Activated CD8-positive, alpha-beta memory T cell treated with anti-CD3 and anti-CD28 coated beads, Interleukin-2, amount 50 U/mL, for 24 hours (primary cell): ENCODE measurements around the gene MRPS6.

Source experiments
- DNase-seq: peaks from one replicate; pipeline ENCODE4 v3.0.0-alpha.2; 2020; ENCODE audit errors: extremely low read depth

MRPS6 gene

DNA sequence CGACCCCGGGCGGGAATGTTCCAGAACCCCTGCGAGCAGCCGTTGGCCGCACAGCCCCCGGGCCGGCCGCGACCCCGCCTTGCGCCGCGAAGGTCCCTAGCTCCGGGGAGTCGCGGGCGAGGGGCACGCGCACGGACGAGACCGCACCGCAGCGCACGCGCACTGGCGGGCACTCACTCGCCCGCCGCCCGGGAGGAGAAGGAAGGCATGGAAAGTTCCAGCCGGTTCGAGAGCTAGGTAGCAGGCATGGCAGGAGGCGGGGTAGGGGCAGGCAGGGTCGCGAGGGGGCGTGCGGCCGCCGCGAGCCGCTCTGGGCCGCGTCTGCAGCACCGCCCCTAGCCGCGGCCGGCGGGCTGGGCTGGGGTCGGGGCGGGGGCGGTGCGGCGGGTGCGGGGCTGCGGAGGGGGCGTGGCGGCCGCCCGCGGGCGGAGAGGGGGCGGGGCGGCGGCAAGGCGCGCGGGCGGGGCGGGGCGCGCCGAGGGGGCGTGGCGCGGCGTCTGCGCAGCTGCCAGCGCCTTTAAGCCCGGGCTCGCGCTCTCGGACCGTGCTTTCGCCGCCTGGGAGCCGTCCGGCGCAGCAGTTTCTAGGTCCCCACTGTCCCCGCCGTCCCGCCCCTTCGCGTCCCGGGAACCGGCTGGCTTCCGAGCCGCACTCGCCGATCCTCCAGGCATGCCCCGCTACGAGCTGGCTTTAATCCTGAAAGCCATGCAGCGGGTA, at the start of gene MRPS6, which contains the start of gene SLC5A3:
MRPS6 (plus strand) TSS at position 547 of the 717 bp plus-strand sequence; CDS start at position 670, 123 bp downstream.
SLC5A3 (plus strand) TSS at position 547 of the 717 bp plus-strand sequence. CDS start 21,621 bp downstream, outside the sequence.
- DNase-seq = peak; percentile 29

- DNase-seq = no peak
Observed at GRCh38 chr21:34023691-34024373, 49.5 kb upstream of the MRPS6 start.

DNA sequence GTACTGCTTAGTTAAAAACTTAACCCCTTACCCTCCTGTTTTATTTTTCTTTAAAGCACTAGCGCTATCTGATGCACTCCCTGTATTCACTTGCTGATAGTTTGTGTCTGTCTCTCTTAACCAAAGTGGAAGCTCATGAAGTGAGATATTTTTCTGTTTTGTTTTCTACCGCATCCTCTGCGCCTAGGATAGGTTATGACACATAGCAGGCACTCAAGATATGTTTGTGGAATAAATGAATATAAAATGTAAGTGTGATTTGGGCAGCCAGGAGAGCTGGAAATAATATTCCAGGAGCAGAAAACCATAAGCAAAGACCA, 49.0 kb upstream of the MRPS6 start:
- DNase-seq = no peak

- no peak for DNase-seq
Observed at GRCh38 chr21:34027721-34028461, 45.5 kb upstream of the MRPS6 start.

GRCh38 chr21:34029743-34030528, 43.4 kb upstream of the MRPS6 start:
- no peak for DNase-seq

DNA sequence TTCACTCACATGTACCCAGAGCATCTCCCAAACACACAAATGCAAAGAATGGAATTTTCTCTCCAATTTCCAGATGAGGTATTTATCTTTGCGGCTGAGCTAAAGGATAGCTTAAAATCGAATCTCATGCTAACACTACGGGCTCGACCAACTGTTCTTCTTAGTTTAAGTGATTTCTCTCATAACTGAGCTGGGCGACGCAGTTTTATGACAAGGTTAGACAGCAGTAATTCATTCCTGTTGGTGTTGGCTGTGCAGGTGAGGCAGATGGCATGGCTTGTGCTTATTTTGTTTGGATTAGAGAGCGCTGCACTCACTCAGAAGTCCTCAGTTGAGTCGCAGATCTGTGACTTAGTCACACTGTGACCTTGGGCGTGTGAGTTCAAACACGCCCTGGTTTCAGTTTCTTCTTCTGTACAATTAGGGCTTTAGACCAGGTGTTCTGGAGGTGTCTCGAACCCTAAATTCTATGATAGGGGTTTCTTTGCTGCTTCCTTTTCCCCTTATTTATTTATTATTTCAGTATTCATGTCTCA, 41.5 kb upstream of the MRPS6 start:
- no peak for DNase-seq

- DNase-seq = no peak
Observed at GRCh38 chr21:34034369-34035014, 38.9 kb upstream of the MRPS6 start.

DNA sequence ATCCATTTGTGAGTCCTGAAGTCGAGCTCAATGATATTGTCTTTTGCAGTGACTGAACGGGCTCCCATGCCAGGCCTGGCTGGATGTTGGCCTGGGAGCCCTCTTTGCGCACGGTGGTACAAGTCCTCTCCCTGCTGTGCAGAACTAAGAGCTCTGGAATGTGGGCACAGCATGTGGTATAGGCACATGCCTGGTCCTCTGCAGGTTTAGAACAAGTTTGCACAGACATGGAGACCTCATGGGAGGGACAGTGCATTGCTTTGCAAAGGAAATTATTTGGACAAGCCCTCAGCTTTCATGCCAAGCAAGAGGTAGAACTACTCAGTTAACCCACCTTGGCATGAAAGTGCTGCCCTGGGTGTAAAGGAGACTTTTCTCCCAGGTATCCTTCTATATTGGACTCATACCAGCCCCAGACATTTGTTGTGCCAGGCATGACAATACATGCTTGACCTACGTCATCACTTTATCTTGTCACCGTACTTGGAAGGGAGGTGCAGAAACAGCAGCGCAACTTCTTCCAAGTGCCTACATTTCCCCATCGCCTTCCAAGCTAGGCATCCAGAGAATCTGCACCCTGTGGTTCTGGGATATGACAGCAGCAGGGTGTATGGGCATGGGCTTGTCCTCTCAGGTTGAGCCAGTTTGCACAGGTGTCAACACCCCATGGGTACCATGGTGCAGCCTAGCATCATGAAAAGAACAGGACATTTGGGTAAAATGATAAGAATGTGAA, 37.6 kb upstream of the MRPS6 start:
- no peak for DNase-seq

- DNase-seq = no peak
Observed at GRCh38 chr21:34037009-34037795, 36.2 kb upstream of the MRPS6 start.

DNA sequence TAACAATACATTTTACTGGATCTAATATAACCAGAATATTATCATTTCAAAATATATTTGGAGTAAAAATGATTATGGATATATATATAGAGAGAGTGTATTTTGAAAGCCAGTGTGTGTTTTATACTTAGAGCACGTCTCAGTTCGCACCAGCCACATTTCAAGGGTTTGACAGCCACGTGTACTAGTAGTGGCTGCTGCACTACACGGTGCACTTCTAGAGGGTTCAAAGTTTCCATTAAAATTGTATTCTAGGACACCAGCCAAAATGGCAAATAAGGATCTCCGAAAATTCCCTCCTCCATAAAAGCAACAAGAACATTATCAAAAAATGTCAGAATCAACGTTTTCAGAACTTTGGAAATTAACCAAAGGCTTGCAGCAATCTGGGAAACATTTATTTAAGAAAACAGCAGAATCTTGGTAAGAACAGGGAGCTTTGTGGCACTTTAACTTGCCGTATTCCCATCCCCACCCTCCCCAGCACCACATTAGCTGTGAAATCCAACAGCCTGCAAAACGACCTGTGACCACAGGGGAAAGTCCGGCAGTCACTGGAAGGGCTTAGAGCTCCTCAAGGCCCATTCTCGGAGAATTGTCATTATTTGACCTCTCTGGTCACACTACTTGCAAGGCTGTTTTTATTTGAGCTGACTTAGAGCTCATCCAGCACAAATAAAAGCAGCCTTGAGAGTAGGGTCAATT, 33.5 kb upstream of the MRPS6 start:
- no peak for DNase-seq

DNA sequence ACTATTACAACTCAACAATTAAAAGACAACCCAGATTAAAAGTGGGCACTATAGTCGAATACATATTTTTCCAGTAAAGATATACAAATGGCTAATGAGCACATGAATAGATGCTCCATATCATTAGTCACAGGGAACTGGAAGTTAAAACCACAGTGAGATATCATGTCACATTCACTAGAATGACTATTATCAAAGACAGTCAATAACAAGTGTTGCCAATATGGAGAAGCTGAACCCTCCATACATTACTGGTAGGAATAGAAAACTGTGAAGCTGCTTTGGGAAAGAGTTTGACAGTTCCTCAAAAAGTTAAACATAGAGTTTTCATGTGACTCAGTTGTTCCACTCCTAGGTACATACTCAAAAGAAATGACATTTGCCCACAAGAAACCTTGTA, 30.6 kb upstream of the MRPS6 start:
- DNase-seq = no peak

- DNase-seq = no peak
Observed at GRCh38 chr21:34043333-34043732, 30.0 kb upstream of the MRPS6 start.

- no peak for DNase-seq
Observed at GRCh38 chr21:34046917-34047316, 26.5 kb upstream of the MRPS6 start.

GRCh38 chr21:34047835-34048234, 25.5 kb upstream of the MRPS6 start:
- DNase-seq = no peak

- no peak for DNase-seq
Observed at GRCh38 chr21:34052171-34052570, 21.2 kb upstream of the MRPS6 start.

DNA sequence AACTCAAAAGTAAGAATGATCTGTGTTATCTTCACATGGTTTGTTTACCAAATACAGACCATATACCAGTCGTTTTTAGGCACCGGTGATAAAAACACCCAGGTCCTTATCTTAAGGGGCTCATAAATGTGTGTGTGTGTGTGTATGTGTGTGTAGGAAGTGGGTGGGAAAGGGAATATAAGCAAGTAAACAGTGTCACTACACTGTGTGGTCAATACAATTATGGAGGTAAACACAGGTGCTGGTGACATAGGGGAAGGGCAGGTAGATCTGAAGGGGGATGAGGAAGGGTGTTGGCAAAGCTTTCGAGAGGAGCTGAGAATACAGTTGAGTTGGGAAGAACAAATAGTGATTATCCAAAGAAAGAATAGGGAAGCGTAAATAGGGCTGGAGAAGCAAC, 19.1 kb upstream of the MRPS6 start:
- no peak for DNase-seq

- DNase-seq = no peak
Observed at GRCh38 chr21:34055615-34056014, 17.8 kb upstream of the MRPS6 start.

- no peak for DNase-seq
Observed at GRCh38 chr21:34061983-34062382, 11.4 kb upstream of the MRPS6 start.

- DNase-seq = no peak
Observed at GRCh38 chr21:34065027-34065426, 8.4 kb upstream of the MRPS6 start.
